Nephron (organoid): ENCODE measurements around the gene HOXC9.

Experiments
- H3K27ac Mint-ChIP-seq, 3 experiments: 2 replicates each; pipeline ENCODE4 v1.8.0; 2020; ENCODE audit warnings: mixed read lengths in 3 of 3, mild to moderate bottlenecking in 2 of 3, moderate library complexity in 1 of 3
- H3K27me3 Mint-ChIP-seq: 2 replicates; pipeline ENCODE4 v1.8.0; 2021; ENCODE audit warnings: low read depth, mild to moderate bottlenecking, moderate library complexity, mixed read lengths
- H3K36me3 Mint-ChIP-seq: 2 replicates; pipeline ENCODE4 v1.8.0; 2020; ENCODE audit warnings: low read depth, mixed read lengths
- H3K4me1 Mint-ChIP-seq: 2 replicates; pipeline ENCODE4 v1.8.0; 2020; ENCODE audit warnings: mixed read lengths
- H3K4me3 Mint-ChIP-seq, 3 experiments: 2 replicates each; pipeline ENCODE4 v1.8.0; 2020; ENCODE audit warnings: mild to moderate bottlenecking in 3 of 3, mixed read lengths in 3 of 3, moderate library complexity in 2 of 3
- H3K9me3 Mint-ChIP-seq: 2 replicates; pipeline ENCODE4 v1.8.0; 2020; ENCODE audit warnings: mixed read lengths
- CTCF ChIP-seq, 3 experiments: fragments of 200-600 bp; sonication (generic); IDR thresholded peaks; one replicate each; pipeline ENCODE4 v1.5.0; 2021; ENCODE audit warnings: antibody characterized with exemption in 3 of 3; ENCODE audit not compliant: unreplicated experiment in 3 of 3

Gene HOXC9

GRCh38 chr12:53966085-53966384, 33.9 kb upstream of the HOXC9 start:
- TF ChIP-seq CTCF (IDR thresholded peaks at IDR 0.05; ENCODE audit: unreplicated experiment in 3 of 3), result no peak
- peaks cover 100% of the 10 kb centered on the region for H3K27me3 Mint-ChIP-seq
- H3K4me1 Mint-ChIP-seq, result peaks cover 25% of the 10 kb centered on the region
- H3K4me3 Mint-ChIP-seq, result peak overlapping the region; percentile 12 to 77 (median 73)
- H3K36me3 Mint-ChIP-seq, result no peaks in the 10 kb centered on the region
- no peaks in the 10 kb centered on the region for H3K9me3 Mint-ChIP-seq
- H3K27ac Mint-ChIP-seq, result peak overlapping the region in 1 of 3 experiments; percentile 68

- Mint-ChIP-seq H3K27ac (peak overlapping the region in 1 of 3 experiments; percentile 68), H3K9me3 (no peaks in the 10 kb centered on the region), H3K4me3 (peak overlapping the region; percentile 12 to 77 (median 73)), H3K4me1 (peaks cover 25% of the 10 kb centered on the region), H3K36me3 (no peaks in the 10 kb centered on the region), H3K27me3 (peaks cover 100% of the 10 kb centered on the region)
- no peak for TF ChIP-seq CTCF (IDR thresholded peaks at IDR 0.05; ENCODE audit: unreplicated experiment in 3 of 3)
Measured at GRCh38 chr12:53966385-53967133, 33.4 kb upstream of the HOXC9 start.

GRCh38 chr12:53967421-53967925, 32.5 kb upstream of the HOXC9 start:
- H3K9me3 Mint-ChIP-seq, result no peaks in the 10 kb centered on the region
- peak overlapping the region in 1 of 3 experiments; percentile 68 for H3K27ac Mint-ChIP-seq
- H3K36me3 Mint-ChIP-seq, result no peaks in the 10 kb centered on the region
- H3K27me3 Mint-ChIP-seq, result peaks cover 100% of the 10 kb centered on the region
- no peak for TF ChIP-seq CTCF (IDR thresholded peaks at IDR 0.05; ENCODE audit: unreplicated experiment in 3 of 3)
- peaks cover 25% of the 10 kb centered on the region for H3K4me1 Mint-ChIP-seq
- peak overlapping the region; percentile 30 to 77 (median 42) for H3K4me3 Mint-ChIP-seq

GRCh38 chr12:53968214-53969127, 31.5 kb upstream of the HOXC9 start:
- Mint-ChIP-seq H3K9me3 (no peaks in the 10 kb centered on the region), H3K4me1 (peaks cover 33% of the 10 kb centered on the region), H3K27me3 (peaks cover 100% of the 10 kb centered on the region), H3K36me3 (no peaks in the 10 kb centered on the region), H3K4me3 (peak overlapping the region in 2 of 3 experiments; percentile 45 to 77), H3K27ac (peak overlapping the region in 2 of 3 experiments; percentile 34 to 68)
- TF ChIP-seq CTCF (IDR thresholded peaks at IDR 0.05; ENCODE audit: unreplicated experiment in 3 of 3), result no peak

GRCh38 chr12:53969588-53970259, 30.2 kb upstream of the HOXC9 start:
- Mint-ChIP-seq H3K4me1 (peaks cover 29% of the 10 kb centered on the region), H3K36me3 (no peaks in the 10 kb centered on the region), H3K4me3 (peak overlapping the region in 1 of 3 experiments; percentile 27), H3K27ac (no peak overlapping the region), H3K27me3 (peaks cover 100% of the 10 kb centered on the region), H3K9me3 (no peaks in the 10 kb centered on the region)
- TF ChIP-seq CTCF (IDR thresholded peaks at IDR 0.05; ENCODE audit: unreplicated experiment in 3 of 3), result no peak
